Nephron (organoid): ENCODE results near the gene DUS1L.

ENCODE experiments used
- H3K27ac Mint-ChIP-seq, 3 experiments: 2 replicates each; pipeline ENCODE4 v1.8.0; 2020; ENCODE audit warnings: mixed read lengths in 3 of 3, mild to moderate bottlenecking in 2 of 3, moderate library complexity in 1 of 3
- H3K27me3 Mint-ChIP-seq: 2 replicates; pipeline ENCODE4 v1.8.0; 2021; ENCODE audit warnings: low read depth, mild to moderate bottlenecking, moderate library complexity, mixed read lengths
- H3K36me3 Mint-ChIP-seq: 2 replicates; pipeline ENCODE4 v1.8.0; 2020; ENCODE audit warnings: low read depth, mixed read lengths
- H3K4me1 Mint-ChIP-seq: 2 replicates; pipeline ENCODE4 v1.8.0; 2020; ENCODE audit warnings: mixed read lengths
- H3K4me3 Mint-ChIP-seq, 3 experiments: 2 replicates each; pipeline ENCODE4 v1.8.0; 2020; ENCODE audit warnings: mild to moderate bottlenecking in 3 of 3, mixed read lengths in 3 of 3, moderate library complexity in 2 of 3
- H3K9me3 Mint-ChIP-seq: 2 replicates; pipeline ENCODE4 v1.8.0; 2020; ENCODE audit warnings: mixed read lengths
- CTCF ChIP-seq, 3 experiments: fragments of 200-600 bp; sonication (generic); IDR thresholded peaks; one replicate each; pipeline ENCODE4 v1.5.0; 2021; ENCODE audit warnings: antibody characterized with exemption in 3 of 3; ENCODE audit not compliant: unreplicated experiment in 3 of 3

DUS1L gene

GRCh38 chr17:82083533-82084359 is 18.1 kb upstream of the DUS1L start:
- Mint-ChIP-seq H3K4me1 (no peaks in the 10 kb centered on the region), H3K27ac (no peak overlapping the region), H3K9me3 (no peaks in the 10 kb centered on the region), H3K4me3 (no peak overlapping the region), H3K27me3 (no peaks in the 10 kb centered on the region), H3K36me3 (peaks cover 11% of the 10 kb centered on the region)
- TF ChIP-seq CTCF (IDR thresholded peaks at IDR 0.05; ENCODE audit: unreplicated experiment in 3 of 3), result no peak

- H3K9me3 Mint-ChIP-seq, result no peaks in the 10 kb centered on the region
- H3K4me1 Mint-ChIP-seq, result peaks cover 4% of the 10 kb centered on the region
- no peak overlapping the region for H3K27ac Mint-ChIP-seq
- no peaks in the 10 kb centered on the region for H3K27me3 Mint-ChIP-seq
- H3K4me3 Mint-ChIP-seq, result no peak overlapping the region
- TF ChIP-seq CTCF (IDR thresholded peaks at IDR 0.05; ENCODE audit: unreplicated experiment in 3 of 3), result no peak
- H3K36me3 Mint-ChIP-seq, result peaks cover 12% of the 10 kb centered on the region
Observed at GRCh38 chr17:82083009-82083408, 17.4 kb upstream of the DUS1L start.

DNA sequence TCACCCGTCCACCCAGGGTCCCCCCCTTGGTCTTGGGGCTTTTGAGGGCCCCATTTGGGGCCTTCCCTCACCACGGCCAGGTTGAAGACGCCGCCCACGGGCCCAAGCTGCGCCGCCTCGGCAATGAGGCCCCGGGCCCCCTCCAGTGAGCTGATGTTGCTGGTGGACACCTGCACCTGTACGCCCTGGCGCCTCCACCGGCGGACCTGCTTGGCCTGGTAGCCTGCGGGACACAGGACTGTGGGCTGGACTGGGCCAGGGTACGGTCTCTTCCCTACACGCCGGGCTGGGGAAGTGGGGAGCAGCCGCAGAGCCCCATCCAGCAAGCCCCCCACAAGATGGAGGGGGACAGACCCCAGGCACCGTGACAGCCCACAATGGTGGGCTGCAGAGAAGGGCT is 16.9 kb upstream of the DUS1L start:
- Mint-ChIP-seq H3K4me3 (no peak overlapping the region), H3K27me3 (no peaks in the 10 kb centered on the region), H3K36me3 (peaks cover 15% of the 10 kb centered on the region), H3K27ac (no peak overlapping the region), H3K4me1 (peaks cover 9% of the 10 kb centered on the region), H3K9me3 (no peaks in the 10 kb centered on the region)
- no peak for TF ChIP-seq CTCF (IDR thresholded peaks at IDR 0.05; ENCODE audit: unreplicated experiment in 3 of 3)

GRCh38 chr17:82081966-82082365 is 16.4 kb upstream of the DUS1L start:
- peaks cover 9% of the 10 kb centered on the region for H3K4me1 Mint-ChIP-seq
- no peaks in the 10 kb centered on the region for H3K27me3 Mint-ChIP-seq
- no peak for TF ChIP-seq CTCF (IDR thresholded peaks at IDR 0.05; ENCODE audit: unreplicated experiment in 3 of 3)
- H3K9me3 Mint-ChIP-seq, result no peaks in the 10 kb centered on the region
- H3K27ac Mint-ChIP-seq, result no peak overlapping the region
- peaks cover 15% of the 10 kb centered on the region for H3K36me3 Mint-ChIP-seq
- H3K4me3 Mint-ChIP-seq, result no peak overlapping the region

- H3K27me3 Mint-ChIP-seq, result no peaks in the 10 kb centered on the region
- no peaks in the 10 kb centered on the region for H3K9me3 Mint-ChIP-seq
- no peak for TF ChIP-seq CTCF (IDR thresholded peaks at IDR 0.05; ENCODE audit: unreplicated experiment in 3 of 3)
- peaks cover 13% of the 10 kb centered on the region for H3K4me1 Mint-ChIP-seq
- no peak overlapping the region for H3K27ac Mint-ChIP-seq
- no peak overlapping the region for H3K4me3 Mint-ChIP-seq
- peaks cover 15% of the 10 kb centered on the region for H3K36me3 Mint-ChIP-seq
Observed at GRCh38 chr17:82081546-82081945, 15.9 kb upstream of the DUS1L start.
